ENCODE data around the gene ADARB2. TPM values are rescaled to one million over a fixed set of nuclear protein-coding genes. Genes with fewer than 3 reads are reported as not detected.

Gene ADARB2
- total and polyA plus RNA-seq, 10 of the 15 experiments (the other 5 are each of a cell fraction or from before 2014, with no cell fraction given) = 0.02 to 4.1 (median 0.76) TPM

DNA sequence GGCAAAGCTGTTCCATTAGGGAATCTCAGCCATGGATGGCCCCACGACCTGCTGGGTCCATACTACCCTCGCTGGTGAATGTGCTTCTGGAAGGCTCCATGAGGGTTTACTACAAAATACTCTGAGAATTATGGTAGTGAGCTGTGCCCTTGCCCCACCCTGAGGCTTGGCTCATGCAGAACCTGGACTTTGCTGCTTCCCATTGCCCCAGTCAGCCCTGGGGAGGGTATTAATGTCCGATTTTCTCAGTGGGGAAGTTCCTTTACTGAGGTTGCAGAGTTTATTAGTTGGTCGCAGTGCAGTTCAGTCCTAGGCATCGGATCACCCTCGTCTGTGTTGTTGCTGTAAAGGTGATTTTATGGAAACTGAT lies 371.0 kb downstream of the ADARB2 start:
- no peaks in the 10 kb centered on the region for H3K9me3 ChIP-seq (replicated peaks; ENCODE audit: control insufficient read depth, insufficient read depth, low read length)
- no peak overlapping the region for H3K4me2 ChIP-seq (ENCODE audit: control insufficient read depth, insufficient read depth)
- H3K4me3 ChIP-seq = no peak overlapping the region
- ATAC-seq (no peak), DNase-seq (ENCODE audit: low read depth, low spot score) (no peak), FAIRE-seq (no peak)
- TF ChIP-seq RUNX3 (IDR thresholded peaks at IDR 0.05; ENCODE audit: low read length) (no peak), SMARCA5 (IDR thresholded peaks at IDR 0.05) (no peak)
- no peak overlapping the region for H3K9ac ChIP-seq (ENCODE audit: control insufficient read depth, insufficient read depth, low read length)
- H3K27ac ChIP-seq (ENCODE audit: control insufficient read depth, insufficient read depth) = no peak overlapping the region
- intact Hi-C loops (cut with micrococcal nuclease; ENCODE audit: unreplicated experiment) = no loop called here
- SMC1A ChIA-PET (ENCODE audit: uncharacterized antibody, unreplicated experiment) = no interaction called here
- H2AFZ ChIP-seq (ENCODE audit: control insufficient read depth, low read depth, low read length) = no peak overlapping the region
- RAD21 ChIA-PET (ENCODE audit: unreplicated experiment) = no interaction called here
- POLR2A ChIA-PET = no interaction called here
- no peaks in the 10 kb centered on the region for H4K20me1 ChIP-seq (ENCODE audit: control insufficient read depth, insufficient read depth)
- CTCF ChIA-PET = interaction anchor here (1.0 to 1.3 kb wide), 2 partner anchors 18 to 46 kb away, joined by 3 read pairs; no protein-coding TSS in a partner anchor
- no peaks in the 10 kb centered on the region for H3K27me3 ChIP-seq (replicated peaks in 1 of 2; ENCODE audit: control insufficient read depth in 2 of 2, insufficient read depth in 2 of 2, low read length in 1 of 2)
- WGBS (ENCODE audit: insufficient coverage, insufficient replicate concordance, low lambda C conversion rate, missing lambda C conversion rate) = 32% methylated on average over 6 of the region's 6 CpGs
- in situ Hi-C loops (cut with MboI) = no loop called here
- no peaks in the 10 kb centered on the region for H3K79me2 ChIP-seq (ENCODE audit: control insufficient read depth, insufficient read depth, low read length)
- no peaks in the 10 kb centered on the region for H3K36me3 ChIP-seq (ENCODE audit: control insufficient read depth in 2 of 2, insufficient read depth in 2 of 2, low read length in 1 of 2)
- no TSS peak for BruUV-seq (replicated peaks)
- no peaks in the 10 kb centered on the region for H3K4me1 ChIP-seq (ENCODE audit: control insufficient read depth, insufficient read depth, low read length)

DNA sequence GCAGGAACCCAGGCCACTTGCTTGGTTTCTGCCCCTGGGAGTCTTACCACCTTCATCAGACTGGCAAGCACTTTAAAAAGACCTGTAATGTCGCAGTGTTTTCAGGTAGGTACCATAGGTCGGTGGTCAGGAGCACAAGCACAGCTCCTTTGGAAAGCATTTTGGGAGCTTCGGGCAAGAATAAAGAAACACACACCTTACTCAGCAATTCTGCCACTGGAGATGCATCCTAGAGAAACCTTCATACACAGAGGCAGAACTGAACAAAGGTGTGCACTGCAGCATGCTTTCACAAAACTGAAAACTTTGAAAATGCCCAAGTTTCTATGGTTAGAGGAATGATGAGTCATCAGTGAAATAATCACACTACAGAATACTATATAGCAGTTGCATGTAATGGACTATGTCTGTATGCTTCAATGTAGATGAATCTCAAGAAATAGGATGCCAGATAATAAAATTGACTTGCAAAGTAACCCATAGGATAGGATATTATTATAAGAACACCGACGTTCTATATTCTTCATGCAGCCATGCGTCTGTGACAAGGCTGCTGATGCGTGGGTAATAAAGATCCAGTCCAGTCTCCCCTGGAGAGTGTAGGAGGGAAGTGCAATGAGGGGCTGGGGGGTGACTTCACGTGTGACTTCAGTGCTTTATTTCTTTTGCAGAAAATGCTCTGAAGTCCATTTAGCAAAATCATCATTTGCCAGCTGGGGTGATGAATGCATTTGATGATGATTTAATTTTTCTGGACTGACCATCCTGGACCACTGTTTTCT lies 371.6 kb downstream of the ADARB2 start:
- Histone ChIP-seq H3K36me3 (ENCODE audit: control insufficient read depth in 2 of 2, insufficient read depth in 2 of 2, low read length in 1 of 2) (no peaks in the 10 kb centered on the region), H4K20me1 (ENCODE audit: control insufficient read depth, insufficient read depth) (no peaks in the 10 kb centered on the region), H2AFZ (ENCODE audit: control insufficient read depth, low read depth, low read length) (no peak overlapping the region), H3K4me1 (ENCODE audit: control insufficient read depth, insufficient read depth, low read length) (no peaks in the 10 kb centered on the region), H3K9me3 (replicated peaks; ENCODE audit: control insufficient read depth, insufficient read depth, low read length) (no peaks in the 10 kb centered on the region), H3K27ac (ENCODE audit: control insufficient read depth, insufficient read depth) (no peak overlapping the region), H3K4me3 (no peak overlapping the region), H3K79me2 (ENCODE audit: control insufficient read depth, insufficient read depth, low read length) (no peaks in the 10 kb centered on the region), H3K9ac (ENCODE audit: control insufficient read depth, insufficient read depth, low read length) (no peak overlapping the region), H3K4me2 (ENCODE audit: control insufficient read depth, insufficient read depth) (no peak overlapping the region), H3K27me3 (replicated peaks in 1 of 2; ENCODE audit: control insufficient read depth in 2 of 2, insufficient read depth in 2 of 2, low read length in 1 of 2) (no peaks in the 10 kb centered on the region)
- TF ChIP-seq BHLHE40 (IDR thresholded peaks at IDR 0.05; ENCODE audit: borderline replicate concordance in 1 of 2, low read depth in 2 of 2, low read length in 1 of 2) (no peak), BMI1 (IDR thresholded peaks at IDR 0.05; ENCODE audit: borderline replicate concordance) (no peak), EED (IDR thresholded peaks at IDR 0.05; ENCODE audit: low read depth) (no peak), JUNB (IDR thresholded peaks at IDR 0.05) (no peak), POLR2AphosphoS5 (IDR thresholded peaks at IDR 0.05; ENCODE audit: low read length) (no peak)
- TF ChIP-seq, protein P1, sequence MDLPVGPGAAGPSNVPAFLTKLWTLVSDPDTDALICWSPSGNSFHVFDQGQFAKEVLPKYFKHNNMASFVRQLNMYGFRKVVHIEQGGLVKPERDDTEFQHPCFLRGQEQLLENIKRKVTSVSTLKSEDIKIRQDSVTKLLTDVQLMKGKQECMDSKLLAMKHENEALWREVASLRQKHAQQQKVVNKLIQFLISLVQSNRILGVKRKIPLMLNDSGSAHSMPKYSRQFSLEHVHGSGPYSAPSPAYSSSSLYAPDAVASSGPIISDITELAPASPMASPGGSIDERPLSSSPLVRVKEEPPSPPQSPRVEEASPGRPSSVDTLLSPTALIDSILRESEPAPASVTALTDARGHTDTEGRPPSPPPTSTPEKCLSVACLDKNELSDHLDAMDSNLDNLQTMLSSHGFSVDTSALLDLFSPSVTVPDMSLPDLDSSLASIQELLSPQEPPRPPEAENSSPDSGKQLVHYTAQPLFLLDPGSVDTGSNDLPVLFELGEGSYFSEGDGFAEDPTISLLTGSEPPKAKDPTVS (IDR thresholded peaks at IDR 0.05; ENCODE audit: low read depth, low read length) = no peak
- DNase-seq (ENCODE audit: low read depth, low spot score) (no peak), ATAC-seq (no peak), FAIRE-seq (no peak)
- ChIA-PET CTCF (interaction anchor here (1.0 kb wide), 1 partner anchor 47 kb away, joined by 3 read pairs; no protein-coding TSS in a partner anchor), RAD21 (ENCODE audit: unreplicated experiment) (no interaction called here), SMC1A (ENCODE audit: uncharacterized antibody, unreplicated experiment) (no interaction called here), POLR2A (no interaction called here)
- BruUV-seq (replicated peaks) = no TSS peak
- in situ Hi-C loops (cut with MboI) = no loop called here
- intact Hi-C loops (cut with micrococcal nuclease; ENCODE audit: unreplicated experiment) = no loop called here
- 46% methylated on average over 8 of the region's 8 CpGs for WGBS (ENCODE audit: insufficient coverage, insufficient replicate concordance, low lambda C conversion rate, missing lambda C conversion rate)

All from GM12878 (cell line).